ENCODE measurements around the gene LEMD1. TPM values are rescaled to one million over a fixed set of nuclear protein-coding genes. Genes with fewer than 3 reads are reported as not detected.
A peak's percentile ranks its signal among the peaks of the same experiment; 100 is the strongest.
"Not testable (repeated sequence)": the region's sequence is repeated elsewhere in the genome, so short reads cannot be mapped to it uniquely, and the experiment has no call there.

LEMD1 gene
- total RNA-seq, 2 donors from 2014 or later: not detected

DNA sequence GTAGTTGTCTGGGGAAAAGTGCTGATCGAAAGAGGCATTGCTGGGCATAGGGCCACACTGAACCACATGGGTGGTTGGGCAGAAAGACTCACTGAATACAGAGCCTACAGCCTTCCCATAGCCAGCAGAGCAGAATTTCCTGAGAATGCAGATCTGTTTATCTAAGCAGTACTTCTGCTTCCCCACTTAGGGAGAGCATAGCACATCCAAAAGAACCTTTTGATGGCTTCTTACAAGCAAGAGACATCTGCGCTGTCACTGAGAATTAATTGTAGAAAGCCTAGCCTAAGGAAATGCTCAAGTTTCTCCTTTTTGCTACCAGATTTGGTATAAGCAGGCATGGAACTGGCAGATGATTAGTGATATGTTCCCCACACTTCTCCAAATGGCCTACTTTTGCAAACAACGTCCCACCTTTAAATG is 52.1 kb downstream of the LEMD1 start:
- intact Hi-C loops (cut with DNase I): no loop called here

DNA sequence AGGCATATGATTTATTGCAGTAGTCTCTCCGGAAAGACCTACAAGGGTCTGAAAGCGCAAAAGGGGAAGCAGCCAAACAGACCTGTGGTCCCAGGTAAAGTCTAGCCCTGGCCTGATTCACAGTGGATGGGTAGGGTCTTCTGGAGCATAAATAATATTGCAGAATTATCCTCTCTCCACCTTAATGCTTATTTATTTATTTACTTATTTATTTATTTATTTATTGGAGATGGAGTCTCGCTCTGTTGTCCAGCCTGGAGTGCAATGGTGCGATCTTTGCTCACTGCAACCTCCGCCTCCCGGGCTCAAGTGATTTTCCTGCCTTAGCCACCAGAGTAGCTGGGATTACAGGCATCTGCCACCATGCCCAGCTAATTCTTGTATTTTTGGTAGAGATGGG is 53.4 kb downstream of the LEMD1 start:
- intact Hi-C loops (cut with DNase I): no loop called here
- DNase-seq (ENCODE audit: low spot score): no peak

More for the DNA sequence above, 52.1 kb downstream of the LEMD1 start:
- no peak for DNase-seq (ENCODE audit: low spot score)

DNA sequence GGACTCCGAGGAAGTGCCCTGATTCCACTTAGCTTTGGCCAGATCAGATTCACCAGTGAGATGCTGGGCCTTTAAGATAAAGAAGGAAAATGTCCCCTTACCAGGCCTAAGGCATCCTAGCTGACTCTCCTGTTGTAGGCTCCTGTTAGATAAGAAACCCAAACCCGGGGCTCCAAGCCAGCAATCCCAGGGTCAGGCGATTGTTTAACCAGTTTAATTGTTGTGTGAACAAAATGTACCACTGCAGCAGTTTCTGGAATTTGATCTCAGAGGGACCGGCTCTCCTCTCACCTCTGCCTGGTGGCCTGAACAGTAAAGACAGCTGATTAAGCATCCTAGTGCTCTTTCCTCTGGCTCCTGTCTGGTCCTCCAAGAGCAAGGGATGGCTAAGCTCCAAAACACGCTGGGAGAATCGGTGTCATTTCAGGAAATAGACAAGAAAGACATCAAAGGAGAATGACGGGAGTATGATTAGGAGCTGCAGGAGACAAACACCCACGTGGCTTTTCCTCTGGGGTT is 55.9 kb downstream of the LEMD1 start:
- DNase-seq (ENCODE audit: low spot score): no peak
- intact Hi-C loops (cut with DNase I): no loop called here

DNA sequence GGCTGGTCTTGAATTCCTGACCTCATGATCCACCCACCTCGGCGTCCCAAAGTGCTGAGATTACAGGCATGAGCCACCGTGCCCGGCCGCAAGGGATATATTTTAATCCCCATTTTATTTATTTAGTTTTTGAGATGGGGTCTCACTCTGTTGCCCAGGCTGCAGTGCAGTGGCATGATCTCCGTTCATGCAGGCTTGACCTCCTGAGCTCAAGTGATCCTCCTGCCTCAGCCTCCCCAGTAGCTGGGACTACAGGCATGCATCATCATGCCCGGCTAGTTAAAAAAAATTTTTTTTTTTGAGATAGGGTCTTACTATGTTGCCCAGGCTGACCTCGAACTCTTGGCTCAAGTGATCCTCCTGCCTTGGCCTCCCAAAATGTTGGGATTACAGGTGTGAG is 56.8 kb downstream of the LEMD1 start:
- DNase-seq (ENCODE audit: low spot score): peak; percentile 41
- intact Hi-C loops (cut with DNase I): not testable (repeated sequence)

DNA sequence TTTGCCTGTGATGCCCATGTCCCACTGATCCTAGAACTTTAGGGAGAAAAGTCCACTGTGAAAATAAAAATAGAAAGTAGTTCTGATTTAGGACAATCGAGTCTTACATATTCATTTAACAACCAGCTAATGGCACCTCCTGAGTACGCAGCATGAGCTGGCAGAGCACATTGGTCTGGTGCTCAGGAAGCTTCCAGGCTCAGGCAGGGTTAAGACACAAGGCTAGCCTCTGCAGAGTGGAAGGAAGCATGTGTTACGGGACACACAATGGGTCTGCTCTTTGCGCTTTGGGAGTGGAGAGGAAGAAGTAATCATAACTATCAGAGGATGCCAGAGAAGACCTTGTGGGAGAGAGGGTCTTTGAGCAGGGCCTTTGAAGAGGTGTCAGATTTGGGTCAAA is 61.0 kb downstream of the LEMD1 start:
- peak; percentile 12 for DNase-seq (ENCODE audit: low spot score)
- intact Hi-C loops (cut with DNase I): no loop called here

DNA sequence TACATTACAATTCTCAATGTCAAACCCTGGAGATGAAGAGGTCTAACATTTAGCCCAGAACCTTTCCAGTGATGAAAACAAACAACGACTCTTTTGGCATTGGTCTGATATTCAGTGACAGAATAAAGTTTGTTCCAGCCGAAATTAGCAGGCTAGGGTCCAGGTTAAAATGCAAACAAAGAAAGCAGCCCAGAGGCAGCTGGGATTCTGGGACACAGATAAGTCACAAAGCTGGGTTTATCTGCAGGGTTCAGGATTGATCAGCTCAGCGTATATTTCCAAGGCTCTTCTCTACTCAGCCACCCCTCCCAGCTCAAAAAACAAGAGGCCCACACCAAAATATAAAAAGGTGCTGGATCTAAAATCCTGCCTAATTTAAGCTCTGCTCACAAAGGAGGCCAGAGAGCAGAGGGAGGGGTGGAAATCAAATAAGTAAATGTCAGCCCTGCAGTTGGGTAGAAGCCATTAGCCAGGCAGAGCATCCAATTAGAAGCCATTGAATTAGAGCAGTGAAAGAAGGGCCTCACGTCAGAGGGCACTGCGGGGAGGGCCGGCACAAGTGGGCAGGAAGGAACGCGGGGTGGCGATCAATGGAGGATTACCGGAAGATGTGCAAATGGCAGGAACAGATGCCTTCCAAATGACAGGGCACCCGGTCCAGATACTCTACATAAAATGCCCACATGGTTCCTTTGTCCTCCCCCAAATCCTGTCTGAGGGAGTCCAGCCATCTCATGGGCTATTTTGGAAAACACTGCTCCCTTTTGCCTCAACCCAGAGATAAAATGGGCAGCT is 61.9 kb downstream of the LEMD1 start:
- intact Hi-C loops (cut with DNase I): loop anchor here in 1 of 2 donors (10.0 kb wide), 3 partner anchors 75 to 165 kb away; no protein-coding TSS in a partner anchor
- peak; percentile 22 for DNase-seq (ENCODE audit: low spot score)

DNA sequence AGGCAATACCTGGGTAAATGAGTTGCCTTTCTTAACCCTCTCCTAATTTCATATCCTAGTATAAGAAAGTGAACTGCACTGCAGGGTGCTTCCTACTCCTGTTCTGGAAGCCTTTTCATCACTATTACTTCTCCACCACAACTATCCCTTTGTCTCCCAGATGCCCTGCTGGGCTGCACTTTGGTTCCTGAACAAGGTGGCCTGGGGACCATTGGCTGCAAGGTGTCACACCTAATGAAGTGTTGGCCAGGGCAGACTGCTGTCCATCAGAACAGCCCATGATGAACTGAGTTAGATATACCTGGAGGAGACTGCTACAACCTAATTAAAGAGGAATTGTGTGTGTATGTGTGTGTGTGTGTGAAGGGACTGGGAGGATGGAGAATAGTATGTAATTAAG is 63.3 kb downstream of the LEMD1 start:
- no peak for DNase-seq (ENCODE audit: low spot score)

DNA sequence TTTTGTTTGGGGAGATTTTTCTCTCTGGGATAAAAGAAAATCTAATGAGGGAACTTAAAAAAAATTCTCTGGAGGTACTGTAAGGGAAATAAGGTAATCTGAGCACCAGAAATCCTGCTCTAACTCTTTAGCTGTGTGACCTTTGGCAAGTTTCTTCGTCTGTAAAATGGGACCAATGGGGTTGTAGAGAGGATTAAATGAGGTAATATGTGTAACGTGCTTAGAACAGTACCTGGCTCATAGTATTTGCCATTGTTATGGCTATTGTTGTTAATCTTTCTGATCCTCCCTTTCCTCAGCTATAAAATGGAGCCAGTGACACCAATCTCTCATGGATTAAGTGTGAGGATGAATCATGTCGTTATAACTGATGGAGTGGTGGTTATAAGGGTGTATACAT is 64.3 kb downstream of the LEMD1 start:
- intact Hi-C loops (cut with DNase I): loop anchor here in 1 of 2 donors (10.0 kb wide), 3 partner anchors 77 to 167 kb away; no protein-coding TSS in a partner anchor
- no peak for DNase-seq (ENCODE audit: low spot score)

More for the DNA sequence above, 63.3 kb downstream of the LEMD1 start:
- intact Hi-C loops (cut with DNase I): loop anchor here (1.0 to 10.0 kb wide), 4 partner anchors 76 to 166 kb away; no protein-coding TSS in a partner anchor

DNA sequence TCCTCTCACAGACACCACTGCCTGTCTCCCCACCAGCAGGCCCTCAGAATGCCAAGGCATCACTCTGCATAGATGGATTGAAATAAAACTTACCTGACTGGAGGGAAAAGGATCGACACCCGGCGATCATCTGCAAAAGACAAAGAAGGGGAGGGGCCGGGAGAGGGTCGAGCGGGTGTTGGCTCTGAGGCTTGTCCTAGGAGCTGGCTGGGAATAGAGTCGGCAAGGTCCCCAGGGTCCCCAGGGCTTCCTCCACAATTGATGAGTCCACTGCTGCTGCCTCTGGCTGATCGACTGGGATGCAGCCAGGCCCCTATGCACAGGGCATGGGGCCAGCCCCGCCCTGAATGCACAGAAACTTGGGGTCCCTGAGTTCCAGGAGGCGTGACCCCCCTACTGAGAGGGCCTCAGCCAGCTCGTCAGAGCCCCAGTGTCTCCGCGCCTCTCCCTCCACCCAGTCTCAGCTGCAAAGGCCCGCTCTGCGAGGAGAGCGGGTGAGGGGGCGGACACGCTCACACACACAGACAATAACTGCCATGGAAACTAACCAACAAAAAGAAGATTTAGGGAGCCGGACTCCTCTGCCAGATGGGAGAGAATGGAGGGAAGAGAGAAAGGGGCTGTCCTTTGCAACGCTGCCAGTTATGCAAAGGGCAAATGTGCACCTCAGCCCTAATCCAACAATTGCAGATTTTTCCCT is 65.3 kb downstream of the LEMD1 start, which contains the start of gene KLHDC8A:
Gene KLHDC8A (minus strand): TSS at position 483 of the 700 bp plus-strand sequence. CDS start 13,318 bp downstream, outside the sequence.
- no peak for DNase-seq (ENCODE audit: low spot score)
- intact Hi-C loops (cut with DNase I): loop anchor here in 1 of 2 donors (10.0 kb wide), 3 partner anchors 78 to 168 kb away; no protein-coding TSS in a partner anchor

DNA sequence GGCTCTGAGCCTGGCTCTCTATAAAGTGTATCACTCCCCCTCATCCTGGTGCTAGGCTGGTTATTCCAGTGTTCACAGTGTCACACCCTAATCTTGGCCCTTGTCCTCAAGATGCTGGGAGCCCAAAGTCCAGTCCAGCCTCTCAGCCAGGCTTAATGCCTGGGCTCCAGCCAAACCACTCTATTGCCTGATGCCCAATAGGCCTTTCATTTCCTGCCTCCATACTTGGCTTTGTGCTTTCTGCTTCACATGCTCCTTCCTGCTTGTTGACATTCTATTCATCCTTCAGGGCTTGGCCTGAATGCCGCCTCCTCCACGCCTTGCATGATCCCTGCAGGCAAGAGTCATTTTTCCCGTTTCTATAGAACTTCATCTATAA is 66.8 kb downstream of the LEMD1 start:
- intact Hi-C loops (cut with DNase I): loop anchor here in 1 of 2 donors (10.0 kb wide), 3 partner anchors 80 to 170 kb away; no protein-coding TSS in a partner anchor
- no peak for DNase-seq (ENCODE audit: low spot score)

DNA sequence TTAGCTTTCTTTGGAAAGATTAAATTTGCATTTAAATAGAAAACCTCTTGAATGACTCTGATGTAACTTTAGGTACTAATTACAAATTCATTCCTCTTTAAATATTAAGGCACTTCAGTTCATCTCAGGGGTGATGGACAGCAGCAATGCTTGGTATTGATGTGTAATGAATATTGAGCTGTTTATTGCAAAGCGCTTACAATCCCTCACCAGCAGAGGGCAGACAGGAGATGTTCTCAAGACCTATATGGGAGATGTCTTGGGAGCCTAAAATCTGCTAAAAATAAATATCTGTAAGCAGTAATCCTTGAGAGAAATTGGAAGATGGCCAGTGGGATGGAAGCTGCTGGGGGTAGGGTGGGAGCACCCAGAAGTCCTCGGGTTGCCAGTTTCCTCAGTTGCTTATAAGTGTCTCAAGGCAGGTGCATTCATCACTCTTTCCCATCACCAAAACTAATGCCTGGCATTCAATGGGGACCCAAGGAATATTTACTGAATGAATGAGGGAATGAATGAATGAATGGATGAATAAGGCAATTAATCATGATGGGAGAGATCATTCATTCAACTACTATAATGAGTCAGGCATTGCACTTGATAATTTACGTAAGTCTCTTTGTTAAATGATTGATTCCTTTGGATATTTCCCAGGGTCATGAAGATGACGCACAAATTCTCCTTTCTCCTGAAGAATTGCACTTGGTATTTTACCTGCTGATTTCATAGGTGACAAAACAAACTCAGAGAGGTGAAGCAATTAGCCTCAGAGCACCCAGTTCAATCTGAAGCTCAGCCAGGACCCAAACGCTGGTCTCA is 67.4 kb downstream of the LEMD1 start:
- intact Hi-C loops (cut with DNase I): loop anchor here in 1 of 2 donors (10.0 kb wide), 3 partner anchors 80 to 170 kb away; no protein-coding TSS in a partner anchor
- no peak for DNase-seq (ENCODE audit: low spot score)

DNA sequence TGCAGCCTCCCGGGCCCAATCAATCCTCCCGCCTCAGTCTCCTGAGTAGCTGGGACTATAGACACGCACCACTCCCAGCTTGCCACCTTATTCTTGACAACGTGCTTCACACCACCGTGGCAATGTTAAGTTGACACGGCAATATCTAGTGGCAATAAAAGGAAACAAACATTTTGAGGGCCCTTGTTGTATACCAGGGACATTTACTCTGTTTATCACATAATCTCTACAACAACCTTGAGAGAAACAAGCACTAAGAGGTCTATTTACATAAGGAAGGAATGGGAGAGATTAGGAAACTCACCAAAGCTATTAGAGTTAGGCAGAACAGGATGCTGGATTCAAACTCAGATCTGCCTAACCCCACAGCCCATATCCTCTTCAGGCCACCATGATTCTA is 68.2 kb downstream of the LEMD1 start:
- intact Hi-C loops (cut with DNase I): loop anchor here in 1 of 2 donors (10.0 kb wide), 3 partner anchors 81 to 171 kb away; no protein-coding TSS in a partner anchor
- DNase-seq (ENCODE audit: low spot score): no peak

DNA sequence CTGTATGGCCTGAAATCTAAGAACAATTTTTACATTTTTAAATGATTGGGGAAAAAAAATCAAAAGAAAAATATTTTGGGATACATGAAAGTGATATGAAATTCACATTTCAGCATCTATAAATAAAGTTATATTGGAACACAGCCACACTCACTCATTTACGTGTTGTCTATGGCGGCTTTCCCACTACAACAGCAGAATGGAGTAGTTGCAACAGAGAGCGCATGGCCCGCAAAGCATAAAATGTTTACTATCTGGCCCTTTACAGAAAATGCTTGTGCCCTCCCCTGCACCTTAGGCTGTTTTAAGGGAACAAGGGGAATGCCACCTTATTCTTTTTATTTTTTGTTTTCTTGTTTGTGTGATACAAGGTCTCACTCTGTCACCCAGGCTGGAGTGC is 68.7 kb downstream of the LEMD1 start:
- no peak for DNase-seq (ENCODE audit: low spot score)
- intact Hi-C loops (cut with DNase I): loop anchor here in 1 of 2 donors (10.0 kb wide), 3 partner anchors 82 to 172 kb away; no protein-coding TSS in a partner anchor

DNA sequence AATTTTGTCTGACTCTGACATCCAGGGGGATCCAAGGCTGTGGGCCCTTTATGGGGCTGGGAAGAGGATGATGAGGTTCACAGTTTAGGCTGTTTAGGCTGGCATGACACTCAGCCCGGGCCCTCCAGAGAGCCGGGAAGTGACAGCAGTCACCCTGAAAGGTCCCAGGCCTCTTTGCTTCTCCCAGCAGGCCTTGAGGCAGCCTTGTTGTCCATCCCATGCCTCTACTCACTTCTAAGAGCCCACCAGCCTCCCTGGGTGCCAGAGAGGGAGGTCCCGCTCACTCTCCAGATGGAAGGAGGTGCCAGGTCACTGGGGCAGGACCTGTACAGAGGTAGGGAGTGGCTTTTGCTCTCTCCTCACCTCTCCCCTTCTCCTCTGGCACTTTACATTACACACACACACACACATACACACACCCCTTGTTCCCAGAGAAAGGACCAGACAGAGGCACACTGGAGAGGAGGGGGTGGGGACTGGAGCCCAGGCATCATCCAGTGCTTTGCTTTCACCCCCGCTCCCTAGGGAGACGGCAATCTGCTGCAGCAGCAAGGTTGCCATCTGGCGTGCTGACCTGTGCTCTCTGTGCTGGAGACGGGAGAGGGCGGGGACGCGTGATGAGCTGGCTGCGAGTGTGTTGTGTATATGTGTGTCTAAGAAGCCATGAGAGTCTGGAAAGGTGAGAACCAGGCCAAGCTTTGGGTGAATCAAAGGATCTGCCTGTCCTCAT is 69.7 kb downstream of the LEMD1 start:
- intact Hi-C loops (cut with DNase I): loop anchor here in 1 of 2 donors (10.0 kb wide), 3 partner anchors 83 to 173 kb away; no protein-coding TSS in a partner anchor

DNA sequence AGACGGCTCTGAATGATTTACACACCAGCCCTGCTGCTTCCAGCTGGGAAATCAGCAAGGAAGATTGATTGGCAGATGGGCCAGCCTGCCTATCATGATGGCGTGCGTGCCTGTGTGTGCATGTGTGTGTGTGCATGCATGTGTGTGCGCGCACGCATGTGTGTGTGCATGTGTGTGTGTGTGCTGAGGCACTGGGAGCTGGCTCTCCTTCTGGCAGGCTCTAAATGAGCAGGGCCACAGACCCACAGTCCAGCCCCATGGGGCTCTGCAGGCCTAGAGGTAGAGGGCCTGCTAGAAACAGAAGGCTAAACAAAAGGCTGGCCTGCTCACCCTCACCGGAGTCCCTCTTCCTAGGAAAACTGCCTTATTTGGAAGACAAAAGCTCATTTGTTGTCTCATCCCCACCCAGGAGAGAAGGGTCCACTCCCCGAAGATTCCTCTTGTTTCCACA is 71.1 kb downstream of the LEMD1 start:
- intact Hi-C loops (cut with DNase I): loop anchor here (1.0 to 10.0 kb wide), 4 partner anchors 84 to 179 kb away; no protein-coding TSS in a partner anchor
- peak; percentile 25 for DNase-seq (ENCODE audit: low spot score)

More for the DNA sequence above, 69.7 kb downstream of the LEMD1 start:
- DNase-seq (ENCODE audit: low spot score): peak; percentile 69

DNA sequence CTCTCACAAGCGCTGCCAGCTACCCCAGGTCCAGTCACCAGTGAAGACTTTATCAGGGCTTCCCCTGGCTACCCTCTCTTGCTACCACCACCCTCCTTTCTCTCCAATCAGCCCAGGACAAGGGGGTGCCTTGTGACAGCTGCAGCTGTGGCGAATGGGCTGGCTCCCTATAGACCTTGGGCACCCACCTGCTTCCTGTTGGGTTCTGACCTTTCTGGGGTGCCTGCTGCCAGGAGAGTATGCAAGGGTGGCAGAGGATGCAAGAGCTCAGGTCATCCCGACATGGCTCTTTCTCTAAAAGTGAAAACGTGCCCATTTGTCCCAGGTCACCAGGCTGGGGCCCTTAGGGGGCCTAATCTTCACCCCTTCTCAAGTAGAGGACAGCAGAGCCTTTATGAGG is 71.7 kb downstream of the LEMD1 start:
- peak; percentile 49 for DNase-seq (ENCODE audit: low spot score)
- intact Hi-C loops (cut with DNase I): loop anchor here (1.0 to 10.0 kb wide), 4 partner anchors 85 to 179 kb away; no protein-coding TSS in a partner anchor

DNA sequence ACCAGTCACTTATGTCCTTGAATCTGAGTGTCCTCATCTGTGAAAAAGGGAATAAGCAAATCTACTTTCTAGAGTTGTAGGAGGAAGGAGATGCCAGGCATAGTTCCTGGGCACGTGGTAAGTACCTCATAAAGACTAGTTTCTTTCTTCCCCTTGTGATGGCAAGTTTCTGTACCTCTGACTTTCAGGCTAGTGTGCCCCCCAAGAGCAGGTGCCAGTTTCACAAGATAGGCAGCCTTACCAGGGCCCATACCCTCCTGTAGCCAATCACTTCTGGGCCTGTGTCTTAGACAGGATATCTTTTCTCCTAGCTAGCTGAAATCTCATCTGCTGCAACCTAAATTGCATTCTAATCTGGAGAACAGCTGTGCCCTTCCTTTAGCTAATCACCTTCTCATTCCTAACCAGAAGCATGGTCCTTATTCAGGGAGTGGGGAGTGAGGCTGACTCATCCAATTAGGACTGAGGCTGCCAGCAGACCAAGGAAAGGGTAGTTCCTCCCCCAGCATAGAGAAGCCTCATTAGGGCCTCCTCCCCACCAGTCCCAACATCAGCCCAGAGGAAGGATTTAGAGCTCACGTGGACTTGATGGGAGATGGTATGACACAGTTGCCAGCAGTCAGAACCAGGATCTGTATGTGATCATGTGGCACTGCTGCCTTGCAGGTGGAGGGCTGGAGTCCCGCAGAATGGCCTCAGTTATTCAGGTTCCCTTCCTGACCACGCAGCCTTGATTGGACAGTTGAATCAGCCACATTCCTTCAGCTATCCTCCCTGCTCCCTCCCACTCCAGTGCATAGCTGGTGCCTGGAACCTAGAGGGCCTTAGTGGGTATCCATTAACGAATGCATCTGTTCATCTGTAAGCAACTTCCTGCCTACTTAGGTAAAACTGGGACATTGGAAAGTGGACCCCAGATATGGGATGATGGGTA is 73.0 kb downstream of the LEMD1 start:
- intact Hi-C loops (cut with DNase I): no loop called here
- DNase-seq (ENCODE audit: low spot score): no peak

All from posterior vena cava (tissue), 2 donors.